Right forelimb (tissue), 1 donor: ENCODE measurements around the gene TNRC6B.
"Not testable (repeated sequence)": the region's sequence is repeated elsewhere in the genome, so short reads cannot be mapped to it uniquely, and the experiment has no call there.

Experiments
- DNase-seq: peaks from one replicate; pipeline ENCODE4 v3.0.0-alpha.2; 2018

The TNRC6B gene

GRCh38 chr22:40216041-40216756 lies 38.5 kb downstream of the TNRC6B start:
- no peak for DNase-seq

- no peak for DNase-seq
These were observed 40.4 kb downstream of the TNRC6B start for GRCh38 chr22:40218152-40218551.

- no peak for DNase-seq
These were observed 41.1 kb downstream of the TNRC6B start for GRCh38 chr22:40218723-40219294.

GRCh38 chr22:40220316-40221054 lies 42.8 kb downstream of the TNRC6B start:
- DNase-seq = no peak

- no peak for DNase-seq
These were observed 43.3 kb downstream of the TNRC6B start for GRCh38 chr22:40221055-40221414.

GRCh38 chr22:40222979-40223378 lies 45.3 kb downstream of the TNRC6B start:
- not testable (repeated sequence) for DNase-seq

GRCh38 chr22:40224702-40225101 lies 47.0 kb downstream of the TNRC6B start:
- DNase-seq = no peak

- no peak for DNase-seq
These were observed 48.9 kb downstream of the TNRC6B start for GRCh38 chr22:40226620-40227019.

GRCh38 chr22:40231618-40232313 lies 54.0 kb downstream of the TNRC6B start:
- DNase-seq = no peak

GRCh38 chr22:40232624-40233023 lies 54.9 kb downstream of the TNRC6B start:
- no peak for DNase-seq

- no peak for DNase-seq
These were observed 56.2 kb downstream of the TNRC6B start for GRCh38 chr22:40233886-40234285.

- DNase-seq = no peak
These were observed 56.9 kb downstream of the TNRC6B start for GRCh38 chr22:40234658-40235057.

- DNase-seq = no peak
These were observed 57.6 kb downstream of the TNRC6B start for GRCh38 chr22:40235308-40235707.

GRCh38 chr22:40236131-40236665 lies 58.5 kb downstream of the TNRC6B start:
- no peak for DNase-seq

GRCh38 chr22:40237241-40237640 lies 59.5 kb downstream of the TNRC6B start:
- DNase-seq = no peak

GRCh38 chr22:40237788-40238424 lies 60.2 kb downstream of the TNRC6B start:
- no peak for DNase-seq

- no peak for DNase-seq
These were observed 61.0 kb downstream of the TNRC6B start for GRCh38 chr22:40238425-40239344.

GRCh38 chr22:40239345-40239683 lies 61.6 kb downstream of the TNRC6B start:
- no peak for DNase-seq

GRCh38 chr22:40240160-40240559 lies 62.4 kb downstream of the TNRC6B start:
- DNase-seq = no peak

GRCh38 chr22:40240686-40241085 lies 63.0 kb downstream of the TNRC6B start:
- no peak for DNase-seq

GRCh38 chr22:40241200-40241763 lies 63.6 kb downstream of the TNRC6B start:
- DNase-seq = no peak
